ENCODE results near the gene ADARB2.

Gene ADARB2

DNA sequence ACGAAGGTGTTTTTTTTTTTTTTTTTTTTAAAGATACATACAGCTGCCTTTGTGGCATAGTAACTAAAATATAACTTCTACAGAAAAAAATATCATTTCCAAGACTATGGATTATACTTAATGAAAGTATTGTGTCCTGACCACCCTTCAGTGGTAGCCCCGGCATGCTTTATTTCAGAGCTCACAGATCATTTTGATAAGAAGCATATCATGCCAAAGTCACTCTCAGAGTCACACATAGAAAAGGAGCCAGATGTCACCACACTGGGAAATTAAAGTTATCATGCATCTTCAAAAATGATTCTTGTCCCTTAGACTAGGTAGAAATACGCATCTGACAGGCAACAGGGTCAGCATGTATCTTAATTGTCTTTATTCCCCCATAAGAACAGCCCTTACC lies 3.0 kb downstream of the ADARB2 start:
- DNase-seq, result no peak

DNA sequence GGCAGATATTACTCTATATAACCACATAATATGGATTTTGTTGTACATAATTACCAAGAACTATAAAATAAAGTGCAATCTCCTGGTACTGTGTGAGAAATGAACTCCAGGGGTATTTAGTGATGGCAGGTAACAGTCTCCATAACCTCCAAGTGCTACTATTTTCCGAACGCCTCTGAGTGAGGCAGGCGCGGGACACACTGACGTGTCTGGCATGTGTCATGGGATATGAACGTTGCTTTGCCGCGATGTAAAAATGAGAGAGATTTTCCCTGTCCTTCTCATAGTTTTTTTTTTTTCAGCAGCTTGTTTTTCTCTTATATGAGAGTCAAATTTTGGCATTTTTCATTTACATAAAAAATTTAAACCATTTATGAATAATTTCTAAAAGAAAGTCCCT lies 3.6 kb downstream of the ADARB2 start:
- DNase-seq, result no peak

DNA sequence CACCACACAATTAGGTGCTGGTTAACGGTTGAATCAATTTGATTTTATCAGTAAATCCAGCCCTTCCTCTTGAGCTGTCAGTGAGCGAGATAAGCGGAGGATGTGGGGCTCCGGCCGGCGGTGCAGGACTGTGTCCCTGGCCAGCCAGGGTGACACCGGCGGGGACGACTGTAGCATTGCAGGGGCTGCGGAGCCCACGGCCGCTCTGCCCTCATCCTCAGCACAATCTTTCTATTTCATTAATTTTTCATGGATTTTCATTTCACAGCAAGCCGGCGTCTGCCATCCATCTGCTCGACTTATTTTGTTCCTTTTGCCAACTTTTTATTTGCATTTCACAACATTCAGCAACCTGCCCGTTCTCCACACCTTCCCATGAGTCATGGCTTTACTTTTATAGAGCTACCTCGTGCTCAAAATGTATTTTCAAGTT lies 4.7 kb downstream of the ADARB2 start:
- DNase-seq, result no peak

DNA sequence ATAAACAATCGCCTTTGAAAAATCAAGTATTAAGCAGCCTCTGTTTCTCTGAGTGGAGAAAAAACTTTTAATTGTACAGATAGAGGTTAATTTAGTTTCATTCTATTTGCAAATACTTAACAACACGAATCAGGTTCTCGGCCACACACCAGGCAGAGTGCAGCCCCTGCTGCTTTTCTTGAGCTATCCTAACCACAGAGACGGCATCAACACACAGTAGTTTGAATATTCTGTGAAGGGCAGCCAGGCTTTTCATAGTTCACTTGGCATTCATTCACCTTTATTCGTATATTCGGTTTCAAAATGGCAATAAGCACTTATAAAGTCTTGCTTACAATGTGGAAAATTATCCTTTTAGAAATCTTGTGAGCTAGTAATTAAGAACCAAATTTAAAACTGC lies 5.7 kb downstream of the ADARB2 start:
- DNase-seq, result no peak

DNA sequence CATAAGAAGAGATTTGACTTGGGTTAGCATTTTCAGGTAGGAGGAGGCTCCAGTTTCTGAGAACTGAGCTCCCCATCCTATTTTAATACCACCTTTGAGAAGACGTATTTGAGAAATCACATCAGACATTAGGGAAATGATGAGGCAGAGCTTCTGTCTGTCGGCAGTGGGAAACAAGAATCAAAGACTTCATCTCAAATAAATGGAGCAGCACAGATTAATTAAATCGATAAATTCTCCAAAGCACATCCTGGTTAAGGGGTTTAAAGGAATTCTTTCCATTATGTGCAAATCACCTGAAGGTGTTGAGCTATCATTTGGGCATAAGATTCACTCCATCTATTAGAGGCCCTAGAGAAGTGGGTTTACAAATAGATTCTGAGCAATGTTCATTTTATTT lies 7.6 kb downstream of the ADARB2 start:
- DNase-seq, result no peak

DNA sequence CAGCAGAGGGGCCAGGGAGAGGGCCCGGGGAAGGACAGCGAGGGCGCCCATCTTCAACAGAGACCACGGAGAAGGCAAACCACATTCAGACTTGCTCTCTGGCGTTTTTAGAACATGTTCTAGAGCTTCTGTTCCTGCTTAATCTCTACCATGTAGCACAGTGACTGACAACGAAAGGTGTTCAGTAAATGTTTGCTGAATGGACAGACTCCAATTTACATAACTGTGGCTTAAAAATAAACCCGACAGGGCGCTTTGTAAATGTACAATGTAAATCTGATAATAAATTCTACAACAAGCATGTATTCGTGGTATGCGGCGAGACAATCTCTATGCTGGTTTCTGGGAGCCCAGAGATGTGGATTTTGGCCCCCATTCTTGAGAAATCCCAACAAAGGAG lies 10.5 kb downstream of the ADARB2 start:
- no peak for DNase-seq

DNA sequence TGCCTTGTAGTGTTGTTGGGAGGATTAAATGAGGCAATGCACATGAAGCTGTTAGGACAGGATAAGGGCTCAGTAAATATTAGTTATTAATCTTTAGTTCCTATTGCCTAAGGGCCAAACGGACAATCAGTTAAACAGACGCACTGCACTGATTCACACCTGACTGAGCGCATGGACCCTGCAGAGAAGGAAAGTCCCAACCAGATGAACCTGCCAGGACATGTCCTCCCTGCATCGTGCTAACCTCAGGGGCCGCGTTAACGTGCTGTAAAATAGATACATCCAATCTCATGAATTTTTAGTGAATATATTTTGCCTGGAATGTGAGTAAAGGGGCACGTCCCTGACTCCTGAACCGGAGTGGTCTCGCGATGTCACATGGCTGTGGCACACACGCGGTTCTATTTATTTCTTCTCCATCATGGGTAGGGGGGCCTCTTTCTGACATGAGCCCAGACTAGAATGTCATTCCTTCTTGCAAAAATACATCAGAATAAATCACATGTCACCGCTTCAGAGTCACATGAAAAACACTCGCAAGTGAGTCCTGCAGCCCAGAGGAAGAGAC lies 12.3 kb downstream of the ADARB2 start:
- no peak for DNase-seq

DNA sequence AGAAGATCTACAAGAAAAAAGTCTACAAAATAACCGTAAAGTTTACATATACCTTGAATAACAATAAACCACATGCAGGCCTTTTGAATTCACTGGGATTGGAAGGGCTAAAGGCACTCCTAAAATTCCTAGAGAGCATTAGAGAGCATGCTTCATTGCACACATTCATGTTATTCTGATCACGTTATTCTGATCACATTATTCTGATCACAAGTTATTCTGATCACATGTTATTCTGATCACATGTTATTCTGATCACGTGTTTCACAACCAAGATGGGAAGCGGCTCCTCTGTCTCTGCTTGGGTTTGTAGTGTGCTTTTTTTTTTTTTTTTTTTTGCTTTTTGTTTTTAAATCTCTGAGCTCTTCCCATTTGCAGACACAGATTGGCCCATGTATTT lies 20.5 kb downstream of the ADARB2 start:
- DNase-seq, result no peak

DNA sequence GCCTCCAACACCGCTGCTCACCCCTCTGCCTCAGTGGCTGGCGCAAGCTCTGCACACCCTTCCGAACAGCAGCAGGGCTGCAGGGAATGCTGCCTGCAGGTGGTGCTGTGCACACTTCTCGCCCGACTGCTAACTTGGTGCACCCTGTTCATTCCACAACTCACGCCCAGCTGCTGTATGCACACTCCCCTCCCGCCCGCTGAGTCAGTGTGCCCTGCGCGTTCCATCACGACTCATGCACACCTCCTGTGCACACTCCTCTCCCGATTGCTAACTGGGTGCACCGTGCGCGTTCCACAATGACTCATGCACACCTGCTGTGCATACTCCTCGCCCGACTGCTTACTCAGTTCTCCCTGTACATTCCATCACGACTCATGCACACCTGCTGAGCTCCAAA lies 21.5 kb downstream of the ADARB2 start:
- no peak for DNase-seq

DNA sequence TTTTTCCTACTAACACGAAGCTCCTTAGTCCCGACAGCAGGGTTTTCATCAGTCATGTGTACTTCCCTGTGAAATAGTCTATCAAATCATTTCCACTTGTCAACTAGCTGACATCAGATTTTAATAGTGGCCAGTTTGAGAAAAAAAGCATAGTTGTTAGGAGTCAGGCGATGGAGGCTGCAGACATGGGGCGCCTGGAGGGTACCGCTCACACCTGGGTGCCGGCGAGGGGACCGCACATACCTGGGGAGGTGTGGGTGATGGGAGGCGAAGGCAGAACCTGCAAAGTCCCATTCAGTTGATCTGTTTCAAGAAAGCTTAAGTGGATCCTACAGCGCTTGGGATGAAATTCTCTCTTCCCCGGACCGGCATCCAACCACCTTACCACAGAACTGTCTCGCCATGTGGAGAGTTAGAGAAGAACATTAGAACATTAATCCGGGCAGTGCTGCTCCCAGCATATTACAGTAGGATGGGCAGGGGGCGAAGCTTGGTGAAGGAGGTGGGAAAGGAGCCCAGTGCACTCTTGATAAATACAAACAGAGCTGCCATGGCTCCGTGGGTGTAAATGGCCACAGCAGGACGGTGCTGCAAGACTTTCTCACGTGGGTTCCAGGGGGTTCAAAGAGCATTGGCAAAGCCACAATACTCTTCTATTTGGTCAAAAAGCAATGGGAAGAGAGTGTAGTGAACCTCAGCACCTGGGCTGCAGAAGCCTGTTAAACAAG lies 24.2 kb downstream of the ADARB2 start:
- DNase-seq, result no peak

DNA sequence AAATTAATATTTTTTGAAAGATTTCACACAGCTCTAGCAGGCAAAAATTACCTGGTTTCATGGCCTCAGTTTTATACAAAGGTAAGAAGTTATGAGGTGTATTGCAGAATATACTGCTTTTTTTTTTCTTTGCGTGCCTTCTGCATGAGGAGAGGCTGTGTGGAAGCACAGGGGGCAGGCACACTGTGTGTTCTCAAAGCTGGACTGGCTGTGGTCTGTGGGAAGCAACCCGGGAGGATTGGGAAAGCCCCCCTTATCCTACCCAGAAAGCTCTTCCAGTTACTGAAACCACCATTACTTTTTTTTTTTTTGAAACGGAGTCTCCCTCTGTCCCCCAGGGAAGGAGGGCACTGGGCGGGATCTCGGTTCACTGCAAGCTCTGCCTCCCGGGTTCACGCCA lies 25.0 kb downstream of the ADARB2 start:
- DNase-seq, result no peak

DNA sequence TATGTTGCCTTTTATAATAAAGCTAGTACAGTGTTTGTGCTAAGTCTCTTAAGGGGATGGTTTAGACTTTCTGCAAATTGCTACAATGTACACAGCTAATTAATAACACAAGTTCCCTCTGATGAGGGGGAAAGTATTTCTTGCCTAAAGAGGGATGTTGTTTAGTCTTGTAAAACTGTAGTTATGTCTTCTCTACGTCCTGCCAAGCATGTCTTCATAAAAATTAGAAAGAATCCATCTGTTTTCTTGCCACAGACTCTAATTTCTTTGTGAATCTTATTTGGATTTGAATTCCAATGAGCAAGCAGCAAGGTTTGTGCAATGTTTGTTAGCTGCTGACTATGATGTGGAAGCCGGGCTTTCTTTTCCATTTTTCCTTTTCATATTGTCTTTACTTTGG lies 28.2 kb downstream of the ADARB2 start:
- no peak for DNase-seq

DNA sequence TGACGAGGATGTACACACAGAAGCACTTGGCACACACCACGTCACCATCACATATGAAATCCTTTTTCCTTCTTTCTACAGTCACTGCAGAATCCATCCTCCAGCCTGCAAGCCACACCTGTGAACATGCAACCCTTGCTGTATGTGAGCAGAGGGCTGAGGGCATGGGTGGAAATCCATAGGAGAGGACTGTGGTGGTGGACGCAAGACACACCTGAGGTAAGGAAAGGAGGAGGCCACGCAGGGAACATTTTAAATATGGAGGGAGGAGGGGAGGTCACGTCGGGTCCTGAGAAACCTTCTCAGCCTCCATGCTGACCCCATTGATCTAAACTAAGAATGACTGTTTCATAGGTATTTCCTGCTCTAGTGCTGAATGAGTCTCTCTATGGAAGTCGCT lies 28.6 kb downstream of the ADARB2 start:
- DNase-seq, result no peak

DNA sequence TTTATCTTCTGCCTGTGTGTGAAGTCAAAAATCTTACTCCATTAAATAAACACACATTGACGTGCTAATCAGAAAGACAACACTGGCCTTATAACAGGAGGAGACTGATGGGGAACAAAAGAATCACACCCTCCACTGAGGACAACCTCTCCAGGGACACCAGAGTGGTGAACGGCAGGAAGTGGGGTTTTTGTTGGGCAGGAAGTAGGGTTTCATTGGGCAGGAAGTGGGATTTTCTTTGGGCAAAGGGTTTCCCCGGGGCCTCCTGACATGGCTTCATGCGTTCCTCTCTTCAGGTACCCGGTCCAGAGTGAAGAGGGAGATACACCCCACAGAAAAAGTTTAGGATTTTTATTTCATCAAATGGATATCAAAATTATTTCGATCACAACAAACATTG lies 30.6 kb downstream of the ADARB2 start:
- no peak for DNase-seq

DNA sequence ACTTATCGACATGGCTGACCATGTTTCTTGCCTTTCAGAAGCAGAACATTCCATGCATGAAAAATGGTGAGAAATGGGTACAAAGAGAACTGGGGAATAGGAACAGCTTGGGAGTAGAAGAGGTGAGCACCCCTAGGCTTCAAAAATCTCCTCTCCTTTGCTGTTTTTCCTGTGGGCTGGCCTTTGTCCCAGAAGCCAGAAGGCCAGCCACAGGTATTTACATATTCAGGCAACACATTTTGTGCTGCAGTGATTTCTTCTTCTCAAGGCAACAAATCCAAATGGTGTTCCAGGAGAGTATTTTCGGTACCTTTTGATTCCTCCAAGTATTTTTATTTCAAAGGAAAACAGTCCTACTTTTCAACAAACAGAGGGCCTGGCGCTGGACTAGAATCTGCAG lies 31.1 kb downstream of the ADARB2 start:
- DNase-seq, result no peak

DNA sequence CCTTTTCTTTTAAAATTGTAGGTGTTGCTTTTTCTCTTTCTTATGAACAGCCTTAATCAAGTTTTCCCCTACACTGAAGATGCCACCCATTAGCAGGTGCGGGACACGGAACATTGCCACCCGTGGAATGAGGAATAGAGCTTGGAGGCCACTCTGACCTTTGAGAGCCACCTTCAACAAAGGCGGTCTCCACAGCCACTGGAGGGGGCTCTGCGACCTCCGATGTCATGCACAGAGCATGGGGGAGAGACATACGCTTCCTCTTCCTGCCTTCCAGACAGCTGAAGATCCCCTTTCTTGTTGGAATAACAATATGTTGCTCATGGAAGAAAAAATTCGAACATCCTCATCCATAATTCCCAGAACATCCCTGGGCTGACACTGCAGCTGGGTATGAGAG lies 39.1 kb downstream of the ADARB2 start:
- DNase-seq, result no peak

DNA sequence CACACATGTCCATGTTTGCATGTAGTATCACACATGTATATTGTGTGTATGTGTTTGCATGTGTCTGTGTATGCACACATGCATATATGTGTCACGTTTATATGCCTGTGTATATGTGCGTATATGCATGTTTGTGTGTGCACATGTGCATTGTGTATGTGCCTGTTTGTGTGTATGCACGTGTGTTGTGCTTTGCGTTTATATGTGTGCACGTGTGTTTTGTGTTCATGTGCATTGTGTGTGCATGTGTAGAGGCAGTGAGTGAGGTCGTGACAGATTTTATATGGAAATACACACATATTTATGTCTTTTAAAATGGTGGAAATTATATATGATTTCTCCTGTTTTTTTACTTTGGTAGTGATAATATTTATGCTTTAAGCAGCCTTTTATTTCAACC lies 41.2 kb downstream of the ADARB2 start:
- no peak for DNase-seq

DNA sequence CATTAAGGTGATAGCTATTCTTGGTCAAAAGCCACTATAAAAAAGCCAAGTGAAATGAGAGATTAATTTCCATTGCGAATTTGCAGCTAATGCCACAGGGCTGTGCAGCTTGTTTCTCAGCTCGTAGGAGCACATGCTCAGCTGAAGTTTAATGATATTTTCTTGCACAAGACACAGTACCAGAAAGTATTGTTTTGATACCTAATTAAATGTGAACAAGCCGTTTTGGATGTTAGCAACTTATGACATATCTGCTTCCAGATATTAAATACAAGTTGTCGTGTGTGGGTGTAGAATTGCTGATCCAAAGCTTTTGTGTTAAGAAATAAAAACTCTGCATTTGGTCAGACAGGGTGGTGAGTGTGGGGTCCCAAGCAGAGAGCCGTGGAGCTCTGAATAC lies 47.2 kb downstream of the ADARB2 start:
- DNase-seq, result no peak

DNA sequence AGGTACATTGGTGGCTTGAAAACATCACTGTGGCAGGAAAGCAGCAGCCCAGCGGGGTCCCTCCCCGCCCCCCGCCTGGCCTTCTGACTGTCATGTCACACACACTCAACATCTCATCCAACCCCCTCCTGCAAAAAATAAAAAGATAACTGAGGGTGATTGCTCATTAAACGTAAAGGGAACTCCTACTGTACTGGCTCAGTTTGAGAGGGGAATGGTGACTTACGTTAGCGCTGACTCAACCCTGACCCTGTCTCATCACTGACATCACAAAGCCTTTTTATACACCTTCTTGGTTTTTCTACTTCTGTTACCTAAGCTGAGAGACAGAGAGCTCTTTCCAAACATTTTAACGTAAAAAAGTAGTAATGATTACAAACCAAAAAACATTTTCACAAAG lies 48.8 kb downstream of the ADARB2 start:
- DNase-seq, result no peak

DNA sequence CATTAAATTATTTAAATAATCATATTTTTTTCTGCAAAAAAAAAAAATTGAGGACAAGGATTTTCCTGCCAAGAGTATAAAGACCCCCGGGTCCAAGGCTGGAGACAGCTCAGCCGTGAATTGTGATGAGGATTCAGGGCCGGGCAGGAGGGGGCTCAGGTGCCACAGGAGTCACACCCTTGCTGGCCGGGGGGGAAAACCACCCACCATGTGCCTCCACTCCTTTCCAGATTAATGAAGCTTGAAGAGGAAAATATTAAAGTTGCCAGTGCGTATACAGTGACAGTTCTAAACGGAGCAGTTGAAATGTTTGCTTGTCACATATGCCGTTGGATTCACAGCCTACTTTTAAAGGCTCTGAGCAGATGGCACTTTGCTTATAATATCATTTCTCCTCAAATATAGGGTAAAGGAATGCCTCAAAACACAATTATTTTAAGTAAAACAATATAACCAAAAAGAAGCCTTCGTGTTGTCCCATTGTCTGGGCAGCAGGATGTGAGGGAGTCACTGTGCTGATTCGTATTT lies 49.6 kb downstream of the ADARB2 start:
- DNase-seq, result no peak

DNA sequence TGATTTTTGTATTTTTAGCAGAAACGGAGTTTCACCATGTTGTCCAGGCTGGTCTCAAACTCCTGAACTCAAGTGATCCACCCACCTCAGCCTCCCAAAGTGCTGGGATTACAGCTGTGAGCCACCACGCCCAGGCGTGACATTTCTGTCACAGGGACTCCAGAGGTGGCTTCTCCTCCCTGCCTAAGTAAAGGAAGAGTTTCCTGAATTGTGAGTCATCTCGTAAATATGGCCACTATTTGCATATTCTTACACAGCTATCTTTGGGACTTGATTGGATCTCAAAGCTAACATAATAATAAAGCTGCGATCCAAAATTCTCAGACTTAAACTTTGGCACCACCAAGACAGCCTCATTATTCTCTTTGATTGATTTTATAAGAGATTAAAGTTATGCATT lies 50.1 kb downstream of the ADARB2 start:
- no peak for DNase-seq

DNA sequence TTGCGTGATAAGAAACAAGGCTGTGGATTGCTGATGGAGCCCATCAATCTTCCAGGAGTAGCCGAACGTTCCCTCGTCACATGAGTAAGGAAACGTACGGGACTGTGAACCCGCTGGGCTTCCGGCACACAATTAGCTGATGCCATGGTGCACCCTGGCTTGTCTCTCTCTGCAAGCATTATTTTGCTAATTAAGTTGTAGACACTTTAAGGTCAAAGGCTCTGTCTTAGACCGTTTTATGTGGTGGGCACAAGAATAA lies 50.9 kb downstream of the ADARB2 start:
- no peak for DNase-seq

DNA sequence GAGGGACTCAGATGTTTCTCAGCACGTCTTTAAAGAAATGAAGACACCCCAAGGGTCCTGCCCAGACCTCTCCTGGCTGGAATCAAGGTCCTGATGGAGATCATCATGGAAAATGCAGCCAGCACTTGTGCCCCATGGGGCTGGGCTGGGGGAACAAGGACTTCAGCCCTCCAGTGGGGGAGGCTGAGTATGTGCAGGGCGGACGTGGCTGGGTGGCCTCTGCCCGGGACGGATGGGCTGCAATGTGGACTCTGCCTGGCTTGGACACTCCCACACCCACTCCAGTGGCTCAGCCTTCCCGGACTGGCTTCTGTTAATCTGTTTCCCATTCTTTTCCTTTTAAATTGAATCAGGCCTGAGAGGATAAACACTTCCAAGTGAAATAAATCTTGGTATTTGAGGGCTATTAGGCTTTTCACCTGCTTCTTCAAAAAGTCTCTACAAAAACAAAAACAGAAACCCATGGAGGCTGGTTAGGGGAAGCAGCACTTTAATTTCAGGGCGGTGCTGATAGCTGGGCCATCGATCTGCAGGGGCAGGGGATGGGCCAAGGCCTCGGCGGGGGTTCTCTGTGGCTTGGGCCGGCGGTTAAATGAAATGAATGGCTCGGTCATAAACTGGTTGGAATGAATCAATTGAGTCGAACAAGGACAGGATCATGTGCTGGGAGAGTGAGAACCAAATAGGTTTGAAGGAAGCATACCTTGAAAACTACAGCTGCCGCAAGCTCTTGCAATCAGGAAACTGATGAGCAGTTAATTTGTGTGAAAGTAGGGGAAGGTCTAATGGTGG lies 51.4 kb downstream of the ADARB2 start:
- DNase-seq, result no peak

DNA sequence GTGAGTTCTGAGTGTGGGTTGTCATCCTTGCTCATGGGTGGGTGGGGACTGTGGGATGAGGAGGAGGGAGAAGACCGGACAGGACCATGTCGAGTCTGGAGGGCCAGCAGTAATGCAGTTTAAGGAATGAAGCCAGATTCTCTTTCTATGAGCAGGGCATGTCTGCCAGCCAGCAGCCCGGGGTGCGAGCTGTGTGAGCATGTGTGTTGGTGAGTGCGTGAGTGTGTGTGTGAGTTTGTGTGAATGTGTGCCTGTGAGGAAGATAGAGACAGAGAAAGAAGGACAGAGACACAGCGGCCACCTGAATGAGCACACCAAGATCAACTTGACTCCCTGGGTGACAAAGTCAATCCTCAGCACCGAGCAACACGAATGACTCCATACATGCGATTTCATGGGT lies 52.3 kb downstream of the ADARB2 start:
- DNase-seq, result no peak

DNA sequence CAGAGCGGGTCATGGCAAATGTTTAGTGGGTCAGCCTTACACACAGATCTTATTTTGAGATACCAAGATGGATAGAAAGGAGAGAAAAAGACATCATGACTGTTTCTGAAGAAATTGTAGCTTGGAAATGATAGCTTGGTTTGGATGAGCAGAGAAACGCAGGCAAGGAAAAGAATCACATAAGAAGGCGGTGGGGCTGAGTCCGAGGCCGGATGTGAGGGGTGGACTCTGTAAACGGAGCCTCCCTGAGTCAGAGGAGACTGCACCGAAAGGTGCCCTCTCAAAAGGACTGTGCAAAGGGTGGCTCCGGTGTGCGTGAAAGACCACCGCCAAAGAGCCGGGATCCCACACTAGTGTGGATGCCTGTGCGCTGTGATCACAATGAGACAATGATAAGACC lies 53.7 kb downstream of the ADARB2 start:
- no peak for DNase-seq
